ENCODE results near the gene KRTAP9-7.

Gene KRTAP9-7

GRCh38 chr17:41271858-41272257 lies 3.6 kb upstream of the KRTAP9-7 start:
- DNase-seq (ENCODE audit: low read depth), result no peak

- no peak for DNase-seq (ENCODE audit: low read depth)
Measured at GRCh38 chr17:41278176-41278955, 2.9 kb downstream of the KRTAP9-7 start.

GRCh38 chr17:41284043-41284442 lies 8.5 kb downstream of the KRTAP9-7 start:
- DNase-seq (ENCODE audit: low read depth), result peak; percentile 42

GRCh38 chr17:41284546-41284945 lies 9.0 kb downstream of the KRTAP9-7 start:
- no peak for DNase-seq (ENCODE audit: low read depth)

GRCh38 chr17:41287050-41287449 lies 11.6 kb downstream of the KRTAP9-7 start:
- DNase-seq (ENCODE audit: low read depth), result no peak

- DNase-seq (ENCODE audit: low read depth), result no peak
Measured at GRCh38 chr17:41294016-41294415, 18.5 kb downstream of the KRTAP9-7 start.

- no peak for DNase-seq (ENCODE audit: low read depth)
Measured at GRCh38 chr17:41296846-41297245, 21.3 kb downstream of the KRTAP9-7 start.

- DNase-seq (ENCODE audit: low read depth), result no peak
Measured at GRCh38 chr17:41298458-41299135, 23.1 kb downstream of the KRTAP9-7 start.

GRCh38 chr17:41301204-41301790 lies 25.8 kb downstream of the KRTAP9-7 start:
- no peak for DNase-seq (ENCODE audit: low read depth)

GRCh38 chr17:41301916-41302901 lies 26.7 kb downstream of the KRTAP9-7 start, which contains the start of gene KRTAP29-1:
TSS of gene KRTAP29-1 (minus strand) at chr17:41302851. CDS start at chr17:41302851, 0 bp downstream.
- no peak for DNase-seq (ENCODE audit: low read depth)

GRCh38 chr17:41302981-41303380 lies 27.5 kb downstream of the KRTAP9-7 start:
- DNase-seq (ENCODE audit: low read depth), result no peak

- no peak for DNase-seq (ENCODE audit: low read depth)
Measured at GRCh38 chr17:41304091-41304490, 28.6 kb downstream of the KRTAP9-7 start.

GRCh38 chr17:41307647-41308046 lies 32.1 kb downstream of the KRTAP9-7 start:
- no peak for DNase-seq (ENCODE audit: low read depth)

- DNase-seq (ENCODE audit: low read depth), result no peak
Measured at GRCh38 chr17:41308251-41308917, 32.9 kb downstream of the KRTAP9-7 start.

GRCh38 chr17:41308918-41309359 lies 33.4 kb downstream of the KRTAP9-7 start, which contains the start of gene KRTAP16-1:
TSS of gene KRTAP16-1 (minus strand) at chr17:41309309. CDS start at chr17:41309253, 56 bp downstream.
- no peak for DNase-seq (ENCODE audit: low read depth)

- no peak for DNase-seq (ENCODE audit: low read depth)
Measured at GRCh38 chr17:41311111-41311510, 35.6 kb downstream of the KRTAP9-7 start.

- DNase-seq (ENCODE audit: low read depth), result no peak
Measured at GRCh38 chr17:41315204-41315794, 39.8 kb downstream of the KRTAP9-7 start, which contains the start of gene KRTAP17-1. TSS of gene KRTAP17-1 (minus strand) at chr17:41315710. CDS start at chr17:41315650, 60 bp downstream.

GRCh38 chr17:41315814-41316445 lies 40.4 kb downstream of the KRTAP9-7 start:
- no peak for DNase-seq (ENCODE audit: low read depth)

GRCh38 chr17:41318231-41318630 lies 42.7 kb downstream of the KRTAP9-7 start:
- no peak for DNase-seq (ENCODE audit: low read depth)

Measured in GM04504 (cell line).